ENCODE results near the gene PAK3. TPM values are rescaled to one million over a fixed set of nuclear protein-coding genes. Genes with fewer than 3 reads are reported as not detected.

The PAK3 gene
- total RNA-seq, 2 donors from 2014 or later: 7.1 to 11.6 TPM

DNA sequence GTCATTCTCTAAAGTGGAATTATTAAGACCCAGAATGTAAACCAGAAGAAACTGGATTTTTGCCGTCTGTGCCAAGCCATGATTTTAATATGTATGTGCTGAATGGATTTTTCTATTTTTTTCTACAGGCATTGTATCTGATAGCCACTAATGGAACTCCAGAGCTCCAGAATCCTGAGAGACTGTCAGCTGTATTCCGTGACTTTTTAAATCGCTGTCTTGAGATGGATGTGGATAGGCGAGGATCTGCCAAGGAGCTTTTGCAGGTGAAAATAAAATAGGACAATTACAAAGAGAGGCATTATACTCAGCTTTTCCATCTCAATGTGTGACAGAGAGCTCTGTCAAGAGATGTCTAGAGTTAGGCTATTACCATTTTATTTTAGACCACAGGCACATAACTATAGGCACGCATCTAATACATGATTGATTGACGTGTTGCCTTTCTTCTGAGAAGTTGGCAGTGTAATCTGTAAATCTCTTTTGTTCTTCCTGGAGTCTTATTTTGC is 120.4 kb downstream of the PAK3 start:
- DNase-seq (ENCODE audit: low spot score) (no peak), ATAC-seq (ENCODE audit: insufficient number of reproducible peaks, low FRiP score, low read depth) (no peak)
- Histone ChIP-seq H3K36me3 (no peaks in the 10 kb centered on the region), H3K9me3 (no peaks in the 10 kb centered on the region), H3K27ac (no peak overlapping the region), H3K4me1 (ENCODE audit: control insufficient read depth in 1 of 2, low read depth in 2 of 2) (no peaks in the 10 kb centered on the region), H3K27me3 (replicated peaks; ENCODE audit: insufficient read depth) (no peaks in the 10 kb centered on the region), H3K4me3 (no peak overlapping the region)
- TF ChIP-seq, protein P1, sequence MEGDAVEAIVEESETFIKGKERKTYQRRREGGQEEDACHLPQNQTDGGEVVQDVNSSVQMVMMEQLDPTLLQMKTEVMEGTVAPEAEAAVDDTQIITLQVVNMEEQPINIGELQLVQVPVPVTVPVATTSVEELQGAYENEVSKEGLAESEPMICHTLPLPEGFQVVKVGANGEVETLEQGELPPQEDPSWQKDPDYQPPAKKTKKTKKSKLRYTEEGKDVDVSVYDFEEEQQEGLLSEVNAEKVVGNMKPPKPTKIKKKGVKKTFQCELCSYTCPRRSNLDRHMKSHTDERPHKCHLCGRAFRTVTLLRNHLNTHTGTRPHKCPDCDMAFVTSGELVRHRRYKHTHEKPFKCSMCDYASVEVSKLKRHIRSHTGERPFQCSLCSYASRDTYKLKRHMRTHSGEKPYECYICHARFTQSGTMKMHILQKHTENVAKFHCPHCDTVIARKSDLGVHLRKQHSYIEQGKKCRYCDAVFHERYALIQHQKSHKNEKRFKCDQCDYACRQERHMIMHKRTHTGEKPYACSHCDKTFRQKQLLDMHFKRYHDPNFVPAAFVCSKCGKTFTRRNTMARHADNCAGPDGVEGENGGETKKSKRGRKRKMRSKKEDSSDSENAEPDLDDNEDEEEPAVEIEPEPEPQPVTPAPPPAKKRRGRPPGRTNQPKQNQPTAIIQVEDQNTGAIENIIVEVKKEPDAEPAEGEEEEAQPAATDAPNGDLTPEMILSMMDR (IDR thresholded peaks at IDR 0.05): no peak

DNA sequence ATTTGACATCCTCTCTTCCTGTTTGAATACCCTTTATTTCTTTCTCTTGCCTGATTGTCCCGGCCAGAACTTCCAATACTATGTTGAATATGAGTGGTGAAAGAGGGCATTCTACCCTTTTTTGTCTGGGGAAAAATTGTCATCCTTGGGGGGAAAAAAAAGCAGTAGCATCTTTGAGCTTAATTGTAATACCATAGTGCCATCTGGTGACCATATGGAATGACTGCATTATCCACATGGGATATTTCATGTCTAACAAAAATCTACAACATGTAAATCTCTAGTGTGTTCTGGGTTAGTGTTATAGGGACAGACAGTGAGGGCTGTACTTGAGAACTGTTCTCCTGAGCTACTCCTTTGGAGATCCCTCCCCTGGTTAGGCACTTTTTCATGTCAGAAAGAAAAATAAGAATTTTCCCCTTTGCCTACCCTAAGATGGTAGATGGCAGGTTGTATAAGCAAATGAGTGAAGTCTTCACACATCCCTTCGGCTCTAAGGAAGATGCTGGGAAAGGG is 148.3 kb downstream of the PAK3 start:
- TF ChIP-seq, protein P1 (IDR thresholded peaks at IDR 0.05): peak; percentile 48
- H3K27me3 ChIP-seq (replicated peaks; ENCODE audit: insufficient read depth): no peaks in the 10 kb centered on the region
- H3K4me1 ChIP-seq (ENCODE audit: control insufficient read depth in 1 of 2, low read depth in 2 of 2): no peaks in the 10 kb centered on the region
- DNase-seq (ENCODE audit: low spot score) (no peak), ATAC-seq (ENCODE audit: insufficient number of reproducible peaks, low FRiP score, low read depth) (no peak)
- no peaks in the 10 kb centered on the region for H3K9me3 ChIP-seq
- H3K27ac ChIP-seq: no peak overlapping the region
- H3K36me3 ChIP-seq: no peaks in the 10 kb centered on the region
- no peak overlapping the region for H3K4me3 ChIP-seq

DNA sequence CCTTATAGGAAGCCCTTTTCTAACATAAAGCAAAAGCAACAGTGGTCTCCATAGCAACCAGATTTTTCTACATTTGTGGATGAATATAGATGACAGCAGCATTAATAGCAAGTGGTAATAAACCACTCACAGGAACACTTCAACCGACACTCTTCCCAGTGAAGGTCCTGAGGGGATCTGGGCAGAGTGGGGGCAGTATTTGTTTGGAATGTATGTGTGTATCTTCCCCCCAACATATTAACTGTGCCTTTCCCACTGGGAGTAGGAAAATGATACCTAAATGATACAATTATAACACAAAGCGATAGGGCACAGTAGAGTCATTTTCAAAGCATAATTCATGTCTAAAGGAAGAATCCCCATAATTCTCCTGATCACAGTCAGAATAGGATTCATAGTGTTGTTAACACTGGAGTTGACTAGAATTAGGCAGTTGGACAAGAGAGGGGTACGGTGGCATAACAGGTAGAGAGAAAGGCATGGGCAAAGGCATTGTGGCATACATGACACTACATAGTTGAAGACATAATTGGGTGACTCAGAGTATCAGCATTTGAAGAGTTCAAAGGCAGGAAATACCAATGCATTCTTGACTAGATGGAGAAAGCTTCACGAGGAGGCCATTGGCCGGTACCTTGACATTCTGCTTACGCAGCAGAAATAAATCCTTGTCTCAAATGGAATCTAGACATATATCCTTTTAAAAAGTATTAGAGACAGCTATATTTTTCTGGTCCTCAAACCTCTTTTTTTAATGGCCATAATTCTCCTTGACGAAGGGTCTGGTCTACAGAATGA is 159.1 kb downstream of the PAK3 start:
- TF ChIP-seq, protein P1 (IDR thresholded peaks at IDR 0.05): no peak
- no peak overlapping the region for H3K27ac ChIP-seq
- no peak for ATAC-seq (ENCODE audit: insufficient number of reproducible peaks, low FRiP score, low read depth)

DNA sequence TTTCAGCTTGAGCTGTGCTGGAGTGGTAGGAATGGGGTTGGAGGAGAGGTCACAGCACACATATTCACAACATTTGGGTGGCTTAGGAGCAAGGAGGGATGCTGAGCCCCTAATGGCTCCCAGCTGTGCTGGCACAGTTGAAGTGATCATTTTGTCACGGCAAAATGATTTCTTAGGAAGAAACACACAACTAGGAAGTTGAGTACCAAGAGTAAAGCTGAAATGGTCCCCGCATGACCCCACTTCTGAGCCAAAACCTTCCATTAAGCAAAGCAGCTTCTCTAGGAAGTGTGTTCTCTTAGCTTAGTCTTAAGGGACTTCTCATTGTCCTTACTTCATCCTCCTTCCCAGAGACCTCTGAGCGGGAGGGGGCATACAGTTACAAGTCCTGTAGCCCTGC is 161.7 kb downstream of the PAK3 start:
- no peak overlapping the region for H3K4me3 ChIP-seq
- no peaks in the 10 kb centered on the region for H3K27me3 ChIP-seq (replicated peaks; ENCODE audit: insufficient read depth)
- no peak overlapping the region for H3K27ac ChIP-seq
- H3K4me1 ChIP-seq (ENCODE audit: control insufficient read depth in 1 of 2, low read depth in 2 of 2): no peaks in the 10 kb centered on the region
- H3K36me3 ChIP-seq: no peaks in the 10 kb centered on the region
- TF ChIP-seq, protein P1 (IDR thresholded peaks at IDR 0.05): no peak
- ATAC-seq (ENCODE audit: insufficient number of reproducible peaks, low FRiP score, low read depth) (no peak), DNase-seq (ENCODE audit: low spot score) (no peak)
- H3K9me3 ChIP-seq: no peaks in the 10 kb centered on the region

More for the DNA sequence above, 159.1 kb downstream of the PAK3 start:
- Histone ChIP-seq H3K9me3 (no peaks in the 10 kb centered on the region), H3K36me3 (no peaks in the 10 kb centered on the region), H3K4me3 (no peak overlapping the region), H3K27me3 (replicated peaks; ENCODE audit: insufficient read depth) (no peaks in the 10 kb centered on the region), H3K4me1 (ENCODE audit: control insufficient read depth in 1 of 2, low read depth in 2 of 2) (no peaks in the 10 kb centered on the region)
- no peak for DNase-seq (ENCODE audit: low spot score)

DNA sequence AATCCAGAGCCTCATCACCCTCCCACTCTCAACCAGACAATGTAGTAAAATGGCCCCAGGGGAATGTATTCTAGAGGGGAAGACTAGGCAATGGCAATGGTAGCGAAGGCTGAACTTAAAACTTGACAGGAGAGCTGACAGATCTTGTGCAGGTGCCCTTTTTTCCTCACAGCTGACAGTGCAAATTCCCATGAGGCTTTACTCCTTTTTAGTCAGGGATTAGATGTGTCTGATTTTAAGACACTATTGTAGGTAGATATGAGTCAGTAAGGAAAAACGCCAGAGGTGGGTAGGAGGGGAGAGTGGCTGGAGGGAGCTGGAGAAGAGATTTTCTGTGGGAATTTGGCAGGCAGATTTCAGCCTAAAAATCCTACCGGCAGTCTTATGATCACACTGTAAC is 163.6 kb downstream of the PAK3 start:
- ATAC-seq (ENCODE audit: insufficient number of reproducible peaks, low FRiP score, low read depth) (no peak), DNase-seq (ENCODE audit: low spot score) (no peak)
- no peak overlapping the region for H3K27ac ChIP-seq
- H3K4me3 ChIP-seq: no peak overlapping the region
- no peaks in the 10 kb centered on the region for H3K4me1 ChIP-seq (ENCODE audit: control insufficient read depth in 1 of 2, low read depth in 2 of 2)
- TF ChIP-seq, protein P1 (IDR thresholded peaks at IDR 0.05): no peak
- no peaks in the 10 kb centered on the region for H3K36me3 ChIP-seq
- H3K9me3 ChIP-seq: no peaks in the 10 kb centered on the region
- H3K27me3 ChIP-seq (replicated peaks; ENCODE audit: insufficient read depth): no peaks in the 10 kb centered on the region
